Kidney capillary endothelial cell (primary cell): Measurements from ENCODE around the gene P3H2.
A peak's percentile ranks its signal among the peaks of the same experiment; 100 is the strongest.

Experiments
- DNase-seq: peaks from one replicate; pipeline ENCODE4 v3.0.0-alpha.2; 2018; ENCODE audit warnings: low spot score

P3H2 gene

GRCh38 chr3:190016966-190017365 lies 103.7 kb downstream of the P3H2 start:
- no peak for DNase-seq

DNA sequence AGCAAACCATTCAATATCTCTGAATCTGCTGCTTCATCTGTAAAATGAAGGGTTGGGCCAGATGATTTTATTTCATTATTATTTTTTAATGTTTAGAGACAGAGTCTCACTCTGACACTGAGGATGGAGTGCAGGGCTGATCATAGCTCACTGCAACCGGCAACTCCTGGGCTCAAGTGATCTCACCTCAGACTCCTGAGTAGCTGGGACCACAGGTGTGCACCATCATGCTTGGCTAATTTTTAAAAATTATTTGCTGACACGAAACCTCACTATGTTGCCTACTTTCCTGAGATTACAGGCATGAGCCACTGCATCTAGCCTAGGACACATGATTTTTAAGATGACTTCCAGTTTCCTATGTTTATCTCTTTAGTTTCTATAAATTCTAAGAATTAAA lies 105.8 kb downstream of the P3H2 start:
- DNase-seq: no peak

GRCh38 chr3:190013943-190014924 lies 106.5 kb downstream of the P3H2 start:
- DNase-seq: no peak

DNA sequence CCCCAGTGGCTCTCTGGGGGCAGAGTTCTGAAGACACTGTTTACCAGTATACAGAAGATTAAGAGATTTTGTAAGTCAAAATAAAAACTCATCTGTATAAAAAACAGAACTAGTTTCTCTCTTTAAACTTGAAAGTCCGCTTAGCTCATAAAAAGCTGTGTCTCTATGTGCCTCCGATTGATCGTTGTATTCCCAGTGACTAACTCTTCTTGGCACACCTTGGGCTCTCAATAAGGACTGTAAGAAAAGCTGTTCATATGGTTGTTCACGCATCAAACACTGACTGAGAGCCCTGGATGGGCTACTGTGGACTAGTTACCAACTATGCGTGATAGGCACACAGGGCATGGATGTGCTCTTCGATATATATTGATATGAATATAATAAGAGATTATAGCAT lies 107.9 kb downstream of the P3H2 start:
- DNase-seq: no peak

- DNase-seq: peak; percentile 35
Measured at GRCh38 chr3:190012314-190012782, 108.3 kb downstream of the P3H2 start.

- no peak for DNase-seq
Measured at GRCh38 chr3:190010486-190010885, 110.2 kb downstream of the P3H2 start.

DNA sequence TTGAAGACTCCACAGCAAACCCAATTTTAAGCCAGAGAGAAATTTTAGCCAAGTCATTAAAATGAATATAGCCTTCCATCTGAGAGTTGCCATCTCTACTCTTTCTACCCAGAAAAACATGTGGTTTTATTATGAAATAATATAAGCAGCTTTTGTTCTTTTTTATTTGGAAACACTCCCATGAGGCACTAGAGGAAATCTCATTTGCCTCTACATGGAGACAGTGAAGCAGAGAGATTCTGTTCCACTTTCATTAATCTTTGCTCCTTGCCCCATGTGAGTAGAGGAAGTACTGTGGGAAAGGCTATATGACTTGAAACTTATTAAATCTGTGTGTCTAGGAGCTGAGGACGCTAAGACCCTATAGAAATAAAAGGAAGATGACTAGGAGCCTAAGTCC lies 111.1 kb downstream of the P3H2 start:
- no peak for DNase-seq

DNA sequence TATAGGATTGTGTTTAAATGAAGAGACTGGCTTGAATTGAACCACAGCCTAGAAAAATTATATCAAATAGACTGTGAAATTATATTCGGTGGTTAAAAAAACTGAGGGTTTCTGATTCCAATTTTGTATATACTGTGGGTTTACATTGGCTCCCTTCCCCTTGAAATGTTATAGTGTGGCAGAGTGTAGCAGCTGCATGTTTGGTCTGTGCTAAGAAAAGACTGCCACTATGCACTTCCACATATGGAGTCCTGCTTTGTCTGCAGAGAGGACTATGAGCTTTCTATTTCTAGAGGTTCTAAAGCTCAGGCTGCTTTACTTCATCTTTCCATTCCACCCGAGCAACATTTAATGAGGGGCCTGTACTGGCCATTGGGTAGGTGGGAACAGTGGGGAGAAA lies 112.3 kb downstream of the P3H2 start:
- no peak for DNase-seq

- no peak for DNase-seq
Measured at GRCh38 chr3:190005343-190006113, 115.2 kb downstream of the P3H2 start.

DNA sequence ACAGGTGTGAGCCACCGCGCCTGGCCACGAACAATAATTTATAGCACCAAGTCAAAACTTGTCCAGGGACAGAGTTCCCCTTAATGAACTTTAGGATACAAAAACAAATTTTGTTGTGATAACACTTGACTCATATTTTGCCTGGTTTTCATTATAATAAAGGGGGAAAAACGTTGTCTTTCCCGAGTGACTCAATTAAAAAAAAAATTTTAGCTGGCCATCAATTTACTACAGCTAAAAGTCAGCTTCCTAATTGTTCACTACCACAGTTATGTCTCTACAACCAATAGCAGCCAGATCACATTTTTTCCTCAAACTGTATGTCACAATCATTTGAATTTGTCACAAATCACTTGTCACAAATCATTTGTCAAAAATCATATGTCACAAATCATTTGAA lies 116.0 kb downstream of the P3H2 start:
- DNase-seq: no peak

- DNase-seq: peak; percentile 90
Measured at GRCh38 chr3:190003681-190004123, 117.0 kb downstream of the P3H2 start.

GRCh38 chr3:190003068-190003467 lies 117.6 kb downstream of the P3H2 start:
- no peak for DNase-seq

- DNase-seq: no peak
Measured at GRCh38 chr3:190001426-190001825, 119.3 kb downstream of the P3H2 start.

GRCh38 chr3:190000861-190001196 lies 119.9 kb downstream of the P3H2 start:
- no peak for DNase-seq

DNA sequence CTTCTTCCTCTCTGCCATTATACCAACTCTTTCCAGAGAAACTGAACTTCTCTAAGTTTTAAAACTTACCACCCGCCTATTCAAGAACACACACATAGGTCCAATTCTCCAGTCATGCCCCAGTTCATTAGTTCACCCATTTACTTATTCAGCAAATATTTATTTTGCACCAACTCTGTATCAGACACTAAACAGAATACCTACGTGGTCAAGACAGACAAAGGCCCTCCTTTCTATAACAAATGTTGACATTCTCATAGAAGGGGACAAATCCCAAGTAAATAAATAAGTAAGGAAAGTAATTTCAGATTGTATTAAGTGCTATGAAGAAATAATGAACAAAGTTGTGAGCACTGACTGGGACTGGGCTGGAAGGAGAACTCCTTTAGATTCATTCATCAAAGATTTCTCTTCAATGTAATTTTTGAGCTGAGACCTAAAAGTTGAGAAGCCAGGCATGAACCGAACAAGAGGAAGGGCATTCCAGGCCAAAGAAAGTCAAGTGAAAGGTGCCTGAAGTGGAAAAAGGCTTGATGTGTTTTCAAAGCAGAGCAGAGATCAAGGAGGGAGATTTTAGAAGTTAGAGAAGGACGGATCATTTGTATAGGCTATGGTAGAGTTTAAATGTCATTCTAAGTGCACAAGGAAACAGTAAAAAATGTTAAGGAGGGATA lies 120.4 kb downstream of the P3H2 start:
- DNase-seq: no peak

DNA sequence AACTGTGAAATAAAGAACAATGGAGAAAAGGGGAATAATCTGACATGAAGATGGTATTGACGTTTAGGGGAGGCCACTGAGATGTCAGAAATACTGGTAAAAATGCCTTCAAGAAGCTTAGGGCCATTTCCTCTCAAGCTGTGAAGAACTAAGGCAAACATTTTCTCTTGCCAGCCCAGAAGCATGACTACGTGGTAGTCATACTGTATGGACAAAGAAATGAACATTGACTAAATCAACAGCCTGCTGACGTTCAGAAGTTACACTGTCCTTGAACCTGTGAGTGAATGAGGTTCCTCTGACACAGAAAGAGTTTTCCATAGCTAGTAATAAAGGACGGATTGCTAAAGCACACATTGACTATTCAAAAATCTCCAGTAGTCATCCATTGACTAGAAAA lies 121.0 kb downstream of the P3H2 start:
- no peak for DNase-seq

GRCh38 chr3:189995129-189995528 lies 125.6 kb downstream of the P3H2 start:
- no peak for DNase-seq

- DNase-seq: no peak
Measured at GRCh38 chr3:189990826-189991225, 129.9 kb downstream of the P3H2 start.

DNA sequence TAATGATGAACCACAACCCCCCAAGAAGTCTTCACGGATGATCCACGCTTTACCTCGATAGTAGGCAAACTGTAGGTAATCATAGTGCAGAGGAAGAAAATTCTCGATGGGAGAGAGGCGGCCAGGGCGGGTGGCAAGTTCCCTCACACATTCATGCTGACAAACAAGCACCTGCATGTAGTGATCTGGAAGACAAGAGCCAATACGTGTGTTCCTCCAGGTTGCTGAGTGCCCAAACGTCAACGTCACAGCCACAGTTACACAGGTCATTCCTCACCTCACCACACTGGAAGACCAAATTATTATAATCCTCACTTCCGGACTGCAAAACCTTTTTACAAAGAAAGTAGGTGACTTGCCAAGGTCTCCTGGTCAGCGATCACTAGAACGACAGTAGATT lies 131.8 kb downstream of the P3H2 start:
- no peak for DNase-seq

DNA sequence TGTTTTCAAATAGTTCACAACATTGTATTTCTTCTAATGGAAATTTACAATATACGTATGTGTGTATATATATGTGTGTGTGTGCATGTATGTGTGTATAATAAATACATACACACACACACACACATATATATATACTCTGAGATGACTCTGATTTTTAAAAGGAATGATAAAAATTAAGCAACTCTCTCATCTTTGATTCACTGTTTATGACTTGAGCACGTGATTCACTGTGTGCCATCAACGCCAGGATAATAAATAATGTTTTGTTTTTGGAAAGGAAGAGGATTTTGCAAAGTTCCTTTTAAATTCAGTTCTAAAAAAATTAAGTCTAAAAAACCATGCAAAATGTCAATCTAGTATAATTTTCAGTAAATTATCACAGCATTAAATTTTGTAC lies 132.4 kb downstream of the P3H2 start:
- DNase-seq: no peak

GRCh38 chr3:189985948-189986347 lies 134.7 kb downstream of the P3H2 start:
- no peak for DNase-seq

GRCh38 chr3:189983612-189984011 lies 137.1 kb downstream of the P3H2 start:
- no peak for DNase-seq
